Measurements from ENCODE around the gene C2orf42.
"Not testable (repeated sequence)": the region's sequence is repeated elsewhere in the genome, so short reads cannot be mapped to it uniquely, and the experiment has no call there.

The C2orf42 gene

GRCh38 chr2:70202236-70202806 is 11.5 kb upstream of the C2orf42 start:
- no peak for DNase-seq (ENCODE audit: insufficient read length)
- TF ChIP-seq POLR2A (IDR thresholded peaks at IDR 0.05; ENCODE audit: low read depth, low read length) (no peak), POLR2AphosphoS5 (IDR thresholded peaks at IDR 0.05; ENCODE audit: low read depth, low read length) (no peak), TAF1 (IDR thresholded peaks at IDR 0.05; ENCODE audit: borderline replicate concordance, low read depth, low read length) (no peak)
- no peak for FAIRE-seq

GRCh38 chr2:70201831-70202230 is 11.0 kb upstream of the C2orf42 start:
- TF ChIP-seq POLR2A (IDR thresholded peaks at IDR 0.05; ENCODE audit: low read depth, low read length): no peak
- no peak for TF ChIP-seq TAF1 (IDR thresholded peaks at IDR 0.05; ENCODE audit: borderline replicate concordance, low read depth, low read length)
- no peak for TF ChIP-seq POLR2AphosphoS5 (IDR thresholded peaks at IDR 0.05; ENCODE audit: low read depth, low read length)
- FAIRE-seq (no peak), DNase-seq (ENCODE audit: insufficient read length) (no peak)

DNA sequence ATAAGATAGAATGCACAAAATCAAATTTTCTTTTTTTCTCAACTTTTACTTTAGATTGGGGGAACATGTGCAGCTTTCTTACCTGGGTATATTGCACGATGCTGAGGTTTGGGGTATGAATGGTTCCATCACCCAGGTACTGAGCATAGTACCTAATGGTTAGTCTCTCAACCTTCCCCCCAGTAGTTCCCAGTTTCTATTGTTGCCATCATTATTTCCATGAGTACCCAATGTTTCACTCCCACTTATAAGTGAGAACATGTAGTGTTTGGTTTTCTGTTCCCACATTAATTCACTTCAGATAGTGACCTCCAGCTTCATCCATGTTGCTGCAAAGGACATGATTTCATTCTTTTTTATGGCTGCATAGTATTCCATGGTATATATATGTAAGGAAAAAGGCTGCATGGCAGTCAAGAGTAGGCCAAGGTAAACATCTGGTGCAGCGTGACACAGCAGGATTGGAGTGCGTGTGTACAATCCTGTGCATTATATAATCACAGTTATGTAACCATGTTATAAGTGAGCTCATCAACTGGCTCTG is 10.5 kb upstream of the C2orf42 start:
- DNase-seq (ENCODE audit: insufficient read length) (no peak), FAIRE-seq (no peak)
- no peak for TF ChIP-seq POLR2AphosphoS5 (IDR thresholded peaks at IDR 0.05; ENCODE audit: low read depth, low read length)
- TF ChIP-seq POLR2A (IDR thresholded peaks at IDR 0.05; ENCODE audit: low read depth, low read length): no peak
- no peak for TF ChIP-seq TAF1 (IDR thresholded peaks at IDR 0.05; ENCODE audit: borderline replicate concordance, low read depth, low read length)

GRCh38 chr2:70199320-70199864 is 8.6 kb upstream of the C2orf42 start:
- FAIRE-seq: no peak
- no peak for DNase-seq (ENCODE audit: insufficient read length)

DNA sequence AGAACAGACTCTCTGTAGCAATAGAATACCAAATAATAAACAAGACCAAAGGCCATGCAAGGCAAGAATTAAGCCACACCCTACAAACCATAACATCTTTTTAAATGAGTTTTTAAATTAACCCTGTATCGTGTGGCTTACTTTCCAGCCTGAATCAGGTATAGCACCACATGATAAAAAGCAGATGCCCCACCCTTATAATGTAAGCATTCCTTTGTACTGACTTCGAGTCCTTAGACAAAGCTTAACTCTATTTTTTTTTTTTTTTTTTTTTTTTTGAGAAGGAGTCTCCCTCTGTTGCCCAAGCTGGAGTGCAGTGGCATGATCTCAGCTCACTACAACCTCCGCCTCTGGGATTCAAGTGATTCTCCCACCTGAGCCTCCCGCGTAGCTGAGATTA is 1.7 kb upstream of the C2orf42 start:
- TF ChIP-seq POLR2AphosphoS5 (IDR thresholded peaks at IDR 0.05; ENCODE audit: low read depth, low read length): no peak
- TF ChIP-seq POLR2A (IDR thresholded peaks at IDR 0.05; ENCODE audit: low read depth, low read length): no peak
- no peak for TF ChIP-seq TAF1 (IDR thresholded peaks at IDR 0.05; ENCODE audit: borderline replicate concordance, low read depth, low read length)
- FAIRE-seq: no peak
- DNase-seq (ENCODE audit: insufficient read length): no peak

More at GRCh38 chr2:70199320-70199864, 8.6 kb upstream of the C2orf42 start:
- TF ChIP-seq POLR2A (IDR thresholded peaks at IDR 0.05; ENCODE audit: low read depth, low read length): no peak
- TF ChIP-seq TAF1 (IDR thresholded peaks at IDR 0.05; ENCODE audit: borderline replicate concordance, low read depth, low read length): no peak
- TF ChIP-seq POLR2AphosphoS5 (IDR thresholded peaks at IDR 0.05; ENCODE audit: low read depth, low read length): no peak

DNA sequence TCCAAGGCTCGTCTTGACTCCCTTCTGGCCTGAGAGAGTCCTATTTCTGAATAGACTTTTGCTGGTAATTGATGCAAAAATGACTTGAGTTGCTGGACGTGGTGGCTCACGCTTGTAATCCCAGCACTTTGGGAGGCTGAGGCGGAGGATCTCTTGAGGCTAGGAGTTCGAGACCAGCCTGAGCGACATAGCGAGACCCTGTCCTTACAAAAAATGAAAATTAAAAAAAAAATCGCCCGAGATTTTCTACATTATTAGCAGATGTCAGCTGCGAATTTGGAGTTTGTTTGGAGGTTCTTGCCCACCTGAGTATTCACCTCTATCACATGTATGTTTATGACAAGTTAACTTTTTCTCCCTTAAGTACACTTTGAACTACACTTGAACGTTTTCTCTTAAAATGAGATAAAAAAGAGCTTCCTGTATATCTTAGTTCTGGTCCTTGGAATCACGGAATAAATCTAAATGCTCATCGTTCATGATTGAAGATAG is 471 bp upstream of the C2orf42 start:
- no peak for TF ChIP-seq POLR2A (IDR thresholded peaks at IDR 0.05; ENCODE audit: low read depth, low read length)
- TF ChIP-seq POLR2AphosphoS5 (IDR thresholded peaks at IDR 0.05; ENCODE audit: low read depth, low read length): no peak
- TF ChIP-seq TAF1 (IDR thresholded peaks at IDR 0.05; ENCODE audit: borderline replicate concordance, low read depth, low read length): no peak
- FAIRE-seq (no peak), DNase-seq (ENCODE audit: insufficient read length) (no peak)

DNA sequence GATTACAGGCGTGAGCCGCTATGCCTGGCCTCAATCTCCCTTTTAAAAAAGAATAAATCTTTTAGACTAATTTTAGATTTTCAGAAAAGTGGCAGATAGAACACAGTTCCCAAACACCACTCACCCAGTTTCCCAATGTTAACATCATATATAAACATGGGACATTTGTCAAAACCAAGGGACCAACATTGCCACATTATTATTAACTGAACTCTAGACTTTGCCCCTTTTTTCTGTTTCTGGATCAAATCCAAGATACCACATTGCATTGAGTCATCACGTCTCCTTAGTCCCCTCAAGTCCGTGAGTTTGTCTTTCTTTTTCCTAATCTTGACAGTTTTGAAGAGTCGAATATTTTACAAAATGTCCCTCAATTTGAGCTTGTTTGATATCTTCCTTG is 2.4 kb downstream of the C2orf42 start:
- DNase-seq (ENCODE audit: insufficient read length) (no peak), FAIRE-seq (no peak)
- TF ChIP-seq POLR2AphosphoS5 (IDR thresholded peaks at IDR 0.05; ENCODE audit: low read depth, low read length) (no peak), TAF1 (IDR thresholded peaks at IDR 0.05; ENCODE audit: borderline replicate concordance, low read depth, low read length) (no peak)

- not testable (repeated sequence) for DNase-seq (ENCODE audit: insufficient read length); FAIRE-seq
Measured at GRCh38 chr2:70187170-70187569, 3.6 kb downstream of the C2orf42 start.

DNA sequence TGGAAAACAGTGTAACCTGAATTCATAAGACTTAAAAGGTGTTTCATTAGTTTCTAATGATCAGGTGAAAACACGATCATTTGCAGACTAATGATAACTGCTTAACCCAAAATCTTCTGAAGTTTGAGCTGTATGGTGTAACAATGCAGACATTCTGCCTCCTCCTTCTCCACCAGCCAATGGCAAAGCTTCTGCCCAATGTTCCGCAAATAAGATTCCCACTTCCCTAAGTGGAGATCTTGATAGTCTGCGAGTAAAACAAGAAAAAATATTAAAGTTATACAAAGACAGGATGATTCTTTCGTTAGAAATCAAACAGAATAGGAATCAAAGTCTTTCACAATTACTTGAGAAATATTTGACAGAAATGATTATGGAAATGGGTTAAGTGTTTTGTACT is 8.1 kb downstream of the C2orf42 start:
- TF ChIP-seq POLR2A (IDR thresholded peaks at IDR 0.05; ENCODE audit: low read depth, low read length) (no peak), TAF1 (IDR thresholded peaks at IDR 0.05; ENCODE audit: borderline replicate concordance, low read depth, low read length) (no peak), POLR2AphosphoS5 (IDR thresholded peaks at IDR 0.05; ENCODE audit: low read depth, low read length) (no peak)
- FAIRE-seq: peak; percentile 24

GRCh38 chr2:70181363-70181956 is 9.4 kb downstream of the C2orf42 start:
- FAIRE-seq (peak; percentile 93), DNase-seq (ENCODE audit: insufficient read length) (peak; percentile 57)
- TF ChIP-seq POLR2AphosphoS5 (IDR thresholded peaks at IDR 0.05; ENCODE audit: low read depth, low read length) (peak; percentile 77), TAF1 (IDR thresholded peaks at IDR 0.05; ENCODE audit: borderline replicate concordance, low read depth, low read length) (no peak), POLR2A (IDR thresholded peaks at IDR 0.05; ENCODE audit: low read depth, low read length) (peak; percentile 74)

More for the DNA sequence above, 8.1 kb downstream of the C2orf42 start:
- DNase-seq (ENCODE audit: insufficient read length): no peak

- TF ChIP-seq POLR2AphosphoS5 (IDR thresholded peaks at IDR 0.05; ENCODE audit: low read depth, low read length) (no peak), POLR2A (IDR thresholded peaks at IDR 0.05; ENCODE audit: low read depth, low read length) (no peak), TAF1 (IDR thresholded peaks at IDR 0.05; ENCODE audit: borderline replicate concordance, low read depth, low read length) (no peak)
- no peak for DNase-seq (ENCODE audit: insufficient read length)
- no peak for FAIRE-seq
Measured at GRCh38 chr2:70173520-70173919, 17.3 kb downstream of the C2orf42 start.

DNA sequence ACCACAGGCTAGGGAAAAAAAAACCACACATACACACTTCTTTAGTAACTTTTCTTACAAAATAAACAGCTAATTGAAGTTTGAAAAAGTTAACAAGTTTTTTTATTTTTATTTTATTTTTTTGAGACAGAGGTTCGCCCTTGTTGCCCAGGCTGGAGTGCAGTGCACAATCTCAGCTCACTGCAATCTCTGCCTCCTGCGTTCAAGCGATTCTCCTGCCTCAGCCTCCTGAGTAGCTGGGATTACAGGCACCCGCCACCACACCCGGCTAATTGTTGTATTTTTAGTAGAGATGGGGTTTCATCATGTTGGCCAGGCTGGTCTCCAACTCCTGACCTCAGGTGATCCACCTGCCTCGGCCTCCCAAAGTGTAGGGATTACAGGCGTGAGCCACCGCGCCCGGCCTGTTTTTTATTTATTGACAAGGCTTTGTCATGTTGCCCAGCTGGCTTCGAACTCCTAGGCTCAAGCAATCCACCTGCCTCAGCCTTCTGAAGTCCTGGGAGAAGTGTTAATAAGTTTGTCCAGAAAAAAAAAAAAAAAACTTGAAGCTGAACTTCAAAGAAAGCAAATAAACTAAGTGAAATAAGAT is 21.1 kb downstream of the C2orf42 start:
- DNase-seq (ENCODE audit: insufficient read length); FAIRE-seq: not testable (repeated sequence)
